ENCODE measurements around the gene OR2W1.
A peak's percentile ranks its signal among the peaks of the same experiment; 100 is the strongest.

OR2W1 gene

GRCh38 chr6:29021434-29021833 is 23.5 kb downstream of the OR2W1 start:
- no peaks in the 10 kb centered on the region for H3K27me3 ChIP-seq (ENCODE audit: control insufficient read depth, insufficient read depth, low read length)
- no peaks in the 10 kb centered on the region for H3K4me1 ChIP-seq (ENCODE audit: control insufficient read depth, low read depth, low read length)

DNA sequence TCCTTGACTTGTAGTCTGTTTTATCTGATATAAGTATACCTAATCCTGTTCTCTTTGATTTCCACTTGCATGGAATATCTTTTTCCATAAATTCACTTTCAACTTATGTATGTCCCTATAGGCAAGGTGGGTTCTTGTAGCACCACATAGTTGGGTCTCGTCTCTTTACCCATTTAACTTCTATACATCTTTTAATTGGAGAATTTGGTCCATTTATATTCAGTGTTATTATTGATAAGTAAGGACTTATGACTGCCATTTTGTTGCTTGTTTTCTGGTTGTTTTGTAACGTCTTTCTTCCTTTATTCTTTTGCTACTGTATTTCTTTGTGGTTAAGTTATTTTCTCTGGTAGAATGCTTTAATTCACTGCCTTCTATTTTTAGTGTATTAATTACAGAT is 25.3 kb downstream of the OR2W1 start:
- H3K9ac ChIP-seq (ENCODE audit: low read length) = no peak overlapping the region
- no peak overlapping the region for H3K27ac ChIP-seq (ENCODE audit: low read length)
- H3K9me3 ChIP-seq (ENCODE audit: control insufficient read depth, low read depth, low read length) = no peaks in the 10 kb centered on the region
- H3K27me3 ChIP-seq (ENCODE audit: control insufficient read depth, insufficient read depth, low read length) = peaks cover 11% of the 10 kb centered on the region
- H3K36me3 ChIP-seq (ENCODE audit: control insufficient read depth, low read depth, low read length) = no peaks in the 10 kb centered on the region
- H3K4me3 ChIP-seq (ENCODE audit: low read length) = no peak overlapping the region
- no peaks in the 10 kb centered on the region for H3K4me1 ChIP-seq (ENCODE audit: control insufficient read depth, low read depth, low read length)

More at GRCh38 chr6:29021434-29021833, 23.5 kb downstream of the OR2W1 start:
- H3K27ac ChIP-seq (ENCODE audit: low read length) = no peak overlapping the region
- H3K9me3 ChIP-seq (ENCODE audit: control insufficient read depth, low read depth, low read length) = no peaks in the 10 kb centered on the region
- H3K9ac ChIP-seq (ENCODE audit: low read length) = no peak overlapping the region
- no peak overlapping the region for H3K4me3 ChIP-seq (ENCODE audit: low read length)
- no peaks in the 10 kb centered on the region for H3K36me3 ChIP-seq (ENCODE audit: control insufficient read depth, low read depth, low read length)

GRCh38 chr6:29017428-29017802 is 27.6 kb downstream of the OR2W1 start:
- Histone ChIP-seq H3K4me3 (ENCODE audit: low read length) (no peak overlapping the region), H3K4me1 (ENCODE audit: control insufficient read depth, low read depth, low read length) (no peaks in the 10 kb centered on the region), H3K27me3 (ENCODE audit: control insufficient read depth, insufficient read depth, low read length) (peaks cover 31% of the 10 kb centered on the region), H3K9ac (ENCODE audit: low read length) (no peak overlapping the region), H3K9me3 (ENCODE audit: control insufficient read depth, low read depth, low read length) (no peaks in the 10 kb centered on the region), H3K36me3 (ENCODE audit: control insufficient read depth, low read depth, low read length) (no peaks in the 10 kb centered on the region), H3K27ac (ENCODE audit: low read length) (no peak overlapping the region)

GRCh38 chr6:29016559-29017427 is 28.2 kb downstream of the OR2W1 start:
- peak overlapping the region; percentile 94 for H3K4me3 ChIP-seq (ENCODE audit: low read length)
- peaks cover 38% of the 10 kb centered on the region for H3K27me3 ChIP-seq (ENCODE audit: control insufficient read depth, insufficient read depth, low read length)
- no peaks in the 10 kb centered on the region for H3K4me1 ChIP-seq (ENCODE audit: control insufficient read depth, low read depth, low read length)
- no peaks in the 10 kb centered on the region for H3K36me3 ChIP-seq (ENCODE audit: control insufficient read depth, low read depth, low read length)
- H3K27ac ChIP-seq (ENCODE audit: low read length) = no peak overlapping the region
- H3K9me3 ChIP-seq (ENCODE audit: control insufficient read depth, low read depth, low read length) = no peaks in the 10 kb centered on the region
- peak overlapping the region; percentile 58 for H3K9ac ChIP-seq (ENCODE audit: low read length)

DNA sequence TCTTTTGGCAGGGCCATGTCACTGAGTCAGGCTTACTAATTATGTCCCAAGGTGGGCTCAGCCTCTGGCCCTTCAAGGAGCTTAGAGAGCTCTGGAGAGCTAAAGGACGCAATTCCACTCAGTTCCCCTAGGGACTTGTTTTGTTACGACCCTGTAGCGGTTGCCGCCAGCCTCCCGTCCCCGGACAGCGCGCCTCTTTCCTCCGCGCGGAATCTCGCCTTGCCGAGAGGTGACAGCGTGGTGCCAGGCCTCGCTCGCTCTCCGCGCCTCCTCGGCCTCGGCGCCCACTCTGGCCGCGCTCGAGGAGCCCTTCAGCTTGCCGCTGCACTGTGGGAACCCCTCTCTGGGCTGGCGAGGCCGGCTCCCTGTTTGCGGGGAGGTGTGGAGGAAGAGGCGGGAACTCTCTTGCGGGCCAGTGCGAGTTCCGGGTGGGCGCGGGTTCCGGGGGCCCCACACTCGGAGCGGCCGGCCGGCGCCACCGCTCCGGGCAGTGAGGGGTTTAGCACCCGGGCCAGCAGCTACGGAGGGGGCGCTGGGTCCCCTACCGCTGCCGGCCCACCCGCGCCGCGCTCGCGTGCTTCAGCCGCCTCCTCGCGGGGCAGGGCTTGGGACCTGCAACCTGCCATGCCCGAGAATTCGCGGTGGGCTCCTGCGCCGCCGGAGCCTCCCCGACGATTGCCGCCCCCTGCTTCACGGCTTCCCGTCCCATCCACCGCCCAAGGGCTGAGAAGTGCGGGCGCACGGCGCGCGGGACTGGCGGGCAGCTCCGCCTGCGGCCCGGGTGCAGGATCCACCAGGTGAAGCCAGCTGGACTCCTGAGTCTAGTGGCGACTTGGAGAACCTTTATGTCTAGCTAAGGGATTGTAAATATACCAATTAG is 30.0 kb downstream of the OR2W1 start:
- Histone ChIP-seq H3K36me3 (ENCODE audit: control insufficient read depth, low read depth, low read length) (no peaks in the 10 kb centered on the region), H3K9me3 (ENCODE audit: control insufficient read depth, low read depth, low read length) (no peaks in the 10 kb centered on the region), H3K4me3 (ENCODE audit: low read length) (no peak overlapping the region), H3K9ac (ENCODE audit: low read length) (no peak overlapping the region), H3K27ac (ENCODE audit: low read length) (no peak overlapping the region), H3K4me1 (ENCODE audit: control insufficient read depth, low read depth, low read length) (no peaks in the 10 kb centered on the region), H3K27me3 (ENCODE audit: control insufficient read depth, insufficient read depth, low read length) (peaks cover 53% of the 10 kb centered on the region)

GRCh38 chr6:29011276-29011734 is 33.7 kb downstream of the OR2W1 start:
- H3K9ac ChIP-seq (ENCODE audit: low read length) = peak overlapping the region; percentile 59
- peak overlapping the region; percentile 64 for H3K4me3 ChIP-seq (ENCODE audit: low read length)
- H3K9me3 ChIP-seq (ENCODE audit: control insufficient read depth, low read depth, low read length) = no peaks in the 10 kb centered on the region
- no peak overlapping the region for H3K27ac ChIP-seq (ENCODE audit: low read length)
- no peaks in the 10 kb centered on the region for H3K4me1 ChIP-seq (ENCODE audit: control insufficient read depth, low read depth, low read length)
- H3K27me3 ChIP-seq (ENCODE audit: control insufficient read depth, insufficient read depth, low read length) = peaks cover 75% of the 10 kb centered on the region
- H3K36me3 ChIP-seq (ENCODE audit: control insufficient read depth, low read depth, low read length) = no peaks in the 10 kb centered on the region

DNA sequence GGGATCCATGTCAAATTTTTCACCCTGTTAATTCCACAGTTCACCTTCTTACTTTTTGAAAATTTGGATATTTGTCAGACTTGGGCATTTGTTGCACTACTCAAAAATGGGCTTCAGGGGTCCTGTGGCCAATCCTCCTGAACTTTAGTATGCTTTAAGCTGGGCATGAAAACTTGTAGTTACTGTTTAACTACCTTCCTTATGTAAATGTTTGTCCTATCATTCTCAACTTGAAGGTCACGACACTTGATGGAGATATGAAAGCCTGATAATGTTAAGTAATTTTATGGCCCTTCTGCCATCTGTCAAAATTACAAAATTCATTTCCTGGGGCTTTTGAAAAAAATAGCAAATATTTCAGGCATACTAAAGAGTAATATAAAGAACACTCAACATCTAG is 35.6 kb downstream of the OR2W1 start:
- H3K27me3 ChIP-seq (ENCODE audit: control insufficient read depth, insufficient read depth, low read length) = peaks cover 68% of the 10 kb centered on the region
- H3K4me1 ChIP-seq (ENCODE audit: control insufficient read depth, low read depth, low read length) = no peaks in the 10 kb centered on the region
- no peak overlapping the region for H3K9ac ChIP-seq (ENCODE audit: low read length)
- no peak overlapping the region for H3K27ac ChIP-seq (ENCODE audit: low read length)
- no peak overlapping the region for H3K4me3 ChIP-seq (ENCODE audit: low read length)
- H3K36me3 ChIP-seq (ENCODE audit: control insufficient read depth, low read depth, low read length) = no peaks in the 10 kb centered on the region
- no peaks in the 10 kb centered on the region for H3K9me3 ChIP-seq (ENCODE audit: control insufficient read depth, low read depth, low read length)

DNA sequence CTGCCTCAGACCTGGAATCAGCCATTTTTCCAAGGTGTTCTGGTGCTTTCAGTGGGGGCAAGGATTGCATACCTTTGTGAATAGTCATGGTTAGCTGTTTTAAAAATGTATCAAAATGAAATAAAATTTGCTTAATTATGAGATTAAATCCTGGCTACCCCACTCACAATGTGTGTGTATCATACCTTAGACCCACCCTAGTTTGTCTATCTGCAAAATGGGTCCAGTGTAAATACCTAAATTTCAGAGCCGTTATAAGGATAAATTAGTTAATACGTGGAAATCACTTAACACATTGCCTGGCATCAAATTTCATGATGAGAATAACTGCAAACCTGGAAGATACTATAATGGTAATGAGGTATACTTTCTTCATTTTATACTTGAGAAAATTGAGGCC is 36.9 kb downstream of the OR2W1 start:
- Histone ChIP-seq H3K4me1 (ENCODE audit: control insufficient read depth, low read depth, low read length) (no peaks in the 10 kb centered on the region), H3K27me3 (ENCODE audit: control insufficient read depth, insufficient read depth, low read length) (peaks cover 55% of the 10 kb centered on the region), H3K9me3 (ENCODE audit: control insufficient read depth, low read depth, low read length) (no peaks in the 10 kb centered on the region), H3K36me3 (ENCODE audit: control insufficient read depth, low read depth, low read length) (no peaks in the 10 kb centered on the region), H3K4me3 (ENCODE audit: low read length) (no peak overlapping the region), H3K9ac (ENCODE audit: low read length) (no peak overlapping the region), H3K27ac (ENCODE audit: low read length) (no peak overlapping the region)

DNA sequence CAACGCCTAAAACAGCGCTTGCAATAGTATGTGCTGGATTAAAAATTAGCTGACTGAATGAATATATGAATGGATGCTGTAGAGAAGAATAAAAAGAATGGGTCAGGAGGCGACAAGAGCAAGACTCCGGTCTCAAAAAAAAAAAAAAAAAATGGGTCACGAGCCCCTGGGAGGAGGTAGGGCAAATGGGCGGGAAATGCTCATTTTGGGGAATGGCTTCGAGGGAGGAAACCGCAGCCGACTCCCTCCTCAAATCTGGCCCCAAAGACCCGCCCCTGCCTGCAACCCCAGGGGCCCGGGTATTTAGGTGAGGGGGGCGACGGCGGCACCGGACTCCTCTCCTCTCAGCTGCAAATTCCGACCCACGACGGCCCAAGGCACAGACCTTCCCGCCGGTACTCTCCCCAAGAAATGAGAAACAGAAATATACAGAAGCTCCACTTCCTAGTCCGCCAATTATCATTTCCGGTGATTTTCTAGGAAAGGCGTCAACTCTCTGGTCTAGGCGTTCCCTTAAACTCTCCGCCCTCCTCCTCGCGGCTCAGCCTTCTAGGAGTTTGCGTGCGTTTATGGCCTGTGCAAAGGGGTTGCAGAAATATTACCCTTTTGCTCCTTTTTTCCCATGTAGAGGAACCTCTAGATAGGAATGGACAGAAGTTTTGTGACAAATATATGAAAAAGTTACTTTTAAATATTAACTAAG is 39.6 kb downstream of the OR2W1 start, which contains the start of gene ZNF311:
ZNF311 (minus strand) TSS at position 133 of the 703 bp plus-strand sequence. CDS start 1,361 bp downstream, outside the sequence.
- peak within 1 kb of the TSS; percentile 53 for H3K9ac ChIP-seq (ENCODE audit: low read length)
- no peaks in the 10 kb centered on the region for H3K9me3 ChIP-seq (ENCODE audit: control insufficient read depth, low read depth, low read length)
- no peak within 1 kb of the TSS for H3K27ac ChIP-seq (ENCODE audit: low read length)
- no peaks in the 10 kb centered on the region for H3K36me3 ChIP-seq (ENCODE audit: control insufficient read depth, low read depth, low read length)
- H3K27me3 ChIP-seq (ENCODE audit: control insufficient read depth, insufficient read depth, low read length) = peaks cover 31% of the 10 kb centered on the region
- peak within 1 kb of the TSS; percentile 77 for H3K4me3 ChIP-seq (ENCODE audit: low read length)
- no peaks in the 10 kb centered on the region for H3K4me1 ChIP-seq (ENCODE audit: control insufficient read depth, low read depth, low read length)

GRCh38 chr6:28996844-28997510 is 48.0 kb downstream of the OR2W1 start:
- Histone ChIP-seq H3K4me1 (ENCODE audit: control insufficient read depth, low read depth, low read length) (no peaks in the 10 kb centered on the region), H3K36me3 (ENCODE audit: control insufficient read depth, low read depth, low read length) (peaks cover 5% of the 10 kb centered on the region), H3K27me3 (ENCODE audit: control insufficient read depth, insufficient read depth, low read length) (no peaks in the 10 kb centered on the region), H3K4me3 (ENCODE audit: low read length) (no peak overlapping the region), H3K9me3 (ENCODE audit: control insufficient read depth, low read depth, low read length) (peaks cover 3% of the 10 kb centered on the region), H3K27ac (ENCODE audit: low read length) (no peak overlapping the region), H3K9ac (ENCODE audit: low read length) (no peak overlapping the region)

Measured in iPS-18a (cell line).